ENCODE measurements around the gene THOP1.
A peak's percentile ranks its signal among the peaks of the same experiment; 100 is the strongest.

THOP1 gene

GRCh38 chr19:2785244-2785997 lies at the start of gene THOP1:
Gene THOP1 (plus strand): TSS chr19:2785503. CDS start chr19:2785663, 160 bp downstream.
- DNase-seq (ENCODE audit: low read depth in 2 of 2): peak; percentile 98 to 99

GRCh38 chr19:2736550-2737190 lies 48.6 kb upstream of the THOP1 start:
- DNase-seq (ENCODE audit: low read depth in 2 of 2): no peak

DNA sequence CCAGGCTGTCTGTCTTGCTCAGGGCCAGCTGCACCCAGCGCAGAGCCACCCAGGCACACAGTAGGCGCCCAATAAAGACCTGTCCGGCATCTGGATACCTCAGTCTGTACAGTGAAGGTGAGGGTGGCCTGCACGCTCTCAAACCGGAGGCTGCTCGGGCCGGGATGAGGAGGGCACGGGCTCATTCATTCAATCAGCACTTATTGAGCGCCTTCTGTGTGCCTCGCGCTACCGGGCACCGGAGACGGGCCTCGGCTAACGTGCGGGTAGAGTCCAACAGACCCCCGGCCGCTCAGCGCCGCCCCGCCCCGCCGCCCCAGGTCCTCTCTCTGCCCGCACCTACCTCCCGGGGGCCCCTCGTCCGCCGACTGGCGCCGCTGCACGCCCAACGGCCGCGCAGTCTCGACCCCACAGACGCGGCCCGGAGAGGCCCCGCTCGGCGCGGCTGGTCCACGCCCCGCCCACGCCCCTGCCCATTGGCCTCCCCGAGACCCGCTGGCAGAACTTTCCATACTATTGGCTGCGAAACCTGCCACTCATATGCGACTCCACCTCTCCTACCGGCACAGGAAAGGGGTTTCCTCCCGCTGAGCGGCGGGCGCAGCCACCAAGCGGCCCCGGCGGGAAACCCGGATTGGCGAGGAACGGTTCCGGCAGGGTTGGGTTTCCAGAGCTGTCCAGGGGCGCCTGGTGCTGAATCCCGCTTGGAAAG lies 45.5 kb upstream of the THOP1 start, which contains the start of gene SLC39A3:
Gene SLC39A3 (minus strand): TSS at position 416 of the 712 bp plus-strand sequence. CDS start 2,760 bp downstream, outside the sequence.
- peak; percentile 98 to 99 for DNase-seq (ENCODE audit: low read depth in 2 of 2)

GRCh38 chr19:2740314-2740656 lies 45.0 kb upstream of the THOP1 start:
- DNase-seq (ENCODE audit: low read depth in 2 of 2): no peak

DNA sequence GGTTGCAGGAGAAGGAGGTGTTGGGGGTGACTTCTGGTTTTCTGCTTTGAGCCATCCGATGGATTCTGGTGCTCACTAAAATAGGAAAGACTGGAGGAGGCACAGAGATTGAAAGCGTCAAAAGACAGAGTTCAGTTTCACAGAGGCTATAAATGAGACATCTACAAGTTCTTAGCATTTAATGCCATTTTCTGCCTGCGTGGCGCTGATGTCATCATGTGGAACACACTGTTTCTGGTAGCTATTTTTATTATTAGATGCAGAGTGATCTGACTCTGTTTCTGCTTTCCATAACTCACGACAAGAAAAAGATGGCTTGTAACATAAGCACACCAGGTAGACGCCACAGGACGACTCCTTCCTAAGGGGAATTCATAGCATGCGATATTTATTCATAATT lies 42.2 kb upstream of the THOP1 start:
- DNase-seq (ENCODE audit: low read depth in 2 of 2): no peak

GRCh38 chr19:2744113-2744512 lies 41.2 kb upstream of the THOP1 start:
- no peak for DNase-seq (ENCODE audit: low read depth in 2 of 2)

DNA sequence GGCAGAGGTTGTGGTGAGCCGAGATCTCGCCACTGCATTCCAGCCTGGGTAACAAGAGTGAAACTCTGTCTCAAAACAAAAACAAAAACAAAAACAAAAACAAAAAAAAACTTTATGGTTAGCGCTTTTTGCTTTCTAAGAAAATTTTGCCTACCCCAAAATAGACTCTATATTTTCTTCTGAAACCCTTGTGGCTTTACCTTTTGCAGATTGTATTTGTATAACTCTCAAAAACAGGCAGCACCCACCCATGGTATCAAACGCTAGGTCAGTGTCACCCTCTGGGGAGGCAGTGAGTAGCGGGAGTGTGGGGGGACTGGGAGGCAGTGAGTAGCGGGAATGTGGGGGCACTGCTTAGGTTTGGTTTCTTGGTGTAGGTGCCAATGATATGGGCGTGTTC lies 38.0 kb upstream of the THOP1 start:
- no peak for DNase-seq (ENCODE audit: low read depth in 2 of 2)

- DNase-seq (ENCODE audit: low read depth in 2 of 2): no peak
These were observed 34.4 kb upstream of the THOP1 start for GRCh38 chr19:2750808-2751437.

- DNase-seq (ENCODE audit: low read depth in 2 of 2): no peak
These were observed 33.9 kb upstream of the THOP1 start for GRCh38 chr19:2751438-2751830.

DNA sequence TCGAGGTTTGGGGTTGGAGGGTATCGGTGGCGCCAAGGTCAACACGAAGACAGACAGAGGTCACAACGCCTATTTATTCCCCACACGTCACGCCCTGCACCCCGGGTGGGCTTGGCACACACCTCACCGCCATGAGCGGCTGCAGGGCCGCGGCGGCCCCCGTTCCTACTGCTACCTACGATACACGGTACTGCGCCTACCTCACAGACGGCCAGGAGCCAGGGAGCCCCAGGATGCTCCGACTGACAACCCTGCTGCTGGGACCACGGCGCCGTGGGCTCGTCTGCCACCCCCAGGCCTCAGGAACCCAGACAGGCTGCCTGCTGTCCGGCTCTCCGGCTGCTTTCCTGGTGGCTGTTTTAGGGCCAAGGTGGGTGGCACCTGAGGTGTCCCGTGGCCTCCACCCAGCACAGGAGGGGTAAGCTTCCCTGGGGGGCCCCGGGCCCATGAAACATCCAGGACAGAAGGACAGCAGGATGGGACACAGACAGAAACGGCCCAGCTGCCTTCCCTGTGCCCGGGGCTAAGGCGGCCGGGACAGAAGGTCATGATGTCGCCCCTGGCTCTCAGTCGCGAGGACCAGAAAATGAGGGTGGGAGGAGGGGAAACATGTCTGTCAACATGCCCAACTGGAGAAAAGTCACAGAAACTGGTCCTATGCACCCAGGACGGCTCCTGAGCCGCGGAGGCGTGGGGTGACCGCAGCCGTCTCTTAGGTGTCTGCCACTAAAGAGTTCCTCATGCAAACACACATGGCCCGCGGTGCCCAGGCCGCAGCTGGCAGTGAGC lies 30.4 kb upstream of the THOP1 start:
- no peak for DNase-seq (ENCODE audit: low read depth in 2 of 2)

DNA sequence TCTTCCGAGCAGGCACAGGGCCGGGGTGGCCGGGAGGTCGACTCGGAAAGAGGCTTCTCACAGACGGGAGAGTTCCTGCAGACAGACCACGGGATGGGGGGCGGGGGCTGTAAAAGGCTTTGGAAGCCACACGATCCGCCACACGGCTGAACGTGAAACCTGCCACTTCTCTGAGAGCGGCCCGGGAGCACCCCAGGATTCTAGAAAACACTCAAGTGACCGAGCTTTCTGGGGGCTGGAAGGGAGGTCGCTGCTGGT lies 29.9 kb upstream of the THOP1 start:
- no peak for DNase-seq (ENCODE audit: low read depth in 2 of 2)

GRCh38 chr19:2755811-2756210 lies 29.5 kb upstream of the THOP1 start:
- DNase-seq (ENCODE audit: low read depth in 2 of 2): no peak

- DNase-seq (ENCODE audit: low read depth in 2 of 2): no peak
These were observed 28.8 kb upstream of the THOP1 start for GRCh38 chr19:2756477-2756876.

DNA sequence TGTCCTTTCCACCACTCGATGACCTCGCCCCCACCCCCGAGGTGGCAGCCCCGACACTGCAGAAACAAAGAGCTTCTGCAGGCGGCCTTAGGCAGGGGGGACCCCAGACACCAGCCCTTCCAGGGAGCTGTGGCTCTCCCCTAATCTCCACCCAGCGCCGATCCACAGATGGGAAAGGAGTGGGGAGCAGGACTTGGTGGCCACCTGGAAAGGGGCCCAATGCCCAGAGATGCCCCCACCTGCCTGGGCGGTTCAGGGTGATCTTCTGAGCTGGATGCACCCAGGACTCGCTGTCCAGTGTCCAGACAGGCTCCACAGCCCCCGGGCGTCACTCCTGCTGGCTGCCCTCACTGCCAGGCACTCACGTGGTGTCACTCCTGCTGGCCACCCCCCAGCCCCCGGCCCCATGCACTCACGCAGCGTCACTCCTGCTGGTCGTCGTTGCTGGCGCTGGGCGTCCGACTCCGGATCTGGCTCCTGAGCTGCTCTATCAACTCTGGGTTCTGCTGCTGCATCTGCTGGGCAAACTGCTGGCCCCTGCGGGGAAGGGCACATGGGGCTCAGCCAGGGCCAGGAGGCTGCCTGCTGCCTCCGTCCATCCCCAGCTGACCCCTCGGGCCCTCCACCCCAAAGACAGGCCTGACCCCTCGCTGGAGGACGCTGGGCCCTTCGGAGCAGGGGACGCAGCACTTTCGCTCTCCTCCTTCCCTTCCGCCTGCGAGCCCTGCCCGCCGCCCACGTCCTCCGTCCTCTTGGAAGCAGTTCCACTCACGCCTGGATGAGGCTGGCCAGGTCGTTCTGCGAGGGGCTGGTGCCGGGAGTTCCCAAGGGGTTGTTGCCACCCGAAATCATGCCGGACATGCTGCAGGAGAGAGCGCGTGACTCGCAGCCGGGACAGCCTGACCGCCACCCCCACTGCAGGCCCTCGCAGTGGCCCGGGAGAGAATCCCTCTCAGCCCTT lies 28.1 kb upstream of the THOP1 start:
- DNase-seq (ENCODE audit: low read depth in 2 of 2): no peak

DNA sequence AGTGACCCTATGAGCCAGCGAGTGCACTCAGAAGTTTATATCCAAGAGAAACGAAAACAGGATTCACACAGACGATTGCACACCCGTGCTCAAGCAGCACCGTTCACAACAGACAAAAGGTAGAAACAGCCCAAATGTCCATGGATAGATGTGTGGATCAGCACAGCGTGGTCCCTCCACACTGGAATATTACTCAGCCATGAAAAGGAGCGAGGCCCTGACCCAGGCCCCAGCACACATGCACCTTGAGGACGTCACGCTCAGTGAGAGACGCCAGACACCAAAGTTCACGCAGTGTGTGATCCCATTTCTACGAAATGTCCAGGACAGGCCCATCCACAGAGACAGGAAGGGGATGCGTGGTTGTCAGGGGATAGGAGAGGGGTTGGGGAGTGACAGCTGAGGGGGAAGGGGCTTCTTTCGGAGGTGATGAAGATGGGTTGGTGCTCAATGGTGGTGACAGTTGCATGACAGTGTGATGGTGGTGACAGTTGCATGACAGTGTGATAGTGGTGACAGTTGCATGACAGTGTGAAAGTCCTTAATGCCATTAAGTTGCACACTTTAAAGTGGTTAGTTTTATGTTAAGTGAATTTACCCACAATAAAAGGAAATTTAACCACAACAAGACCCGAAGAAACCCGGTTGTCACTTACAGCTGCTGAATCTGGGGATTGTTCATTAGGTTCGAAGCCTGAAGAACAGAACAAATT lies 26.5 kb upstream of the THOP1 start:
- DNase-seq (ENCODE audit: low read depth in 2 of 2): no peak

DNA sequence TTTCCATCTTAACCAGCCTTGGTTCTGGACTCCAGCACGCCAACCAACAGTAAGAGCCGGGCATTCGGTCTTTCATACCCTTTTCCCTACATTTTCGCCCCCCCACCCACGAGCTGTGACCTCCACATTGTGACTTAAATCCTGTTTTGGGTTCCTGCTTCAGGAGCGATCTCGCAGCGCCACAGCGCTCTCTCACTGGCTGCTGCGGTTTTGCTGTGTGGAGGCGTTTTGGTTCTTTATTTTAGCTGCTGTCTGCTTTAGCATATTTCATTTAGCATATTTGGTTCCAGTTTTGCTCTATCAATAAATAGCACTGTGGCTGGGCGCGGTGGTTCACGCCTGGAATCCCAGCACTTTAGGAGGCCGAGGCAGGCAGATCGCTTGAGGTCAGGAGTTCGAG lies 25.9 kb upstream of the THOP1 start:
- DNase-seq (ENCODE audit: low read depth in 2 of 2): no peak

- DNase-seq (ENCODE audit: low read depth in 2 of 2): no peak
These were observed 25.3 kb upstream of the THOP1 start for GRCh38 chr19:2759965-2760364.

DNA sequence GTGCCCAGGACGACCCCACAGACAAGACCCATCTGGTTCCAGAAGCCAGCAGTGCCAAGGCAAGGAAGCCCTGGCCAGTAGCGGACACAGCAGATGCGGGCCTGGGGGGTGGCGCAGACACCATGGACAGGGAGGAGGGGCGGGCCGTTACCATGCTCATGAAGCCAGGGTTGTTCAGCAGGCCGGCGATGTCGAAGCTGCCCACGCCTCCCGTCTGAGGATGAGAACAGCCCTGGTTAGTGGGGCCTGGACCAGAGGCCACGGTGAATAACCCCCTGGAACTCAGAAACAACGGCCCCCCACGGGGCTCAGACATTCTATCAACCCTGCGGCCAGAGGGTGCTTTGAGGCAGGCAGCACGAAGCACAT lies 24.0 kb upstream of the THOP1 start:
- no peak for DNase-seq (ENCODE audit: low read depth in 2 of 2)

GRCh38 chr19:2761876-2762782 lies 23.2 kb upstream of the THOP1 start:
- DNase-seq (ENCODE audit: low read depth in 2 of 2): no peak
